Subcutaneous adipose tissue (tissue), 4 donors: Measurements from ENCODE around the gene PRR19. TPM values are rescaled to one million over a fixed set of nuclear protein-coding genes. Genes with fewer than 3 reads are reported as not detected.

Experiments
- CTCF ChIP-seq: fragments of 450-650 bp; IDR thresholded peaks from one replicate; pipeline ENCODE4 v1.5.1; 2016; ENCODE audit warnings: low read depth, mild to moderate bottlenecking, control low read depth, antibody characterized with exemption, moderate library complexity
- total RNA-seq, 4 donors: library from RNA; depleted of rRNA; stranded (reverse); fragments of >200 nt; gene quantifications; one replicate each; pipeline ENCODE4 v1.1.0, GENCODE V29; 2016

PRR19 gene
- total RNA-seq, 4 donors from 2014 or later: 0.75 TPM; not detected in 3

GRCh38 chr19:42292042-42292960 is 9.6 kb upstream of the PRR19 start:
- no peak for TF ChIP-seq CTCF

- no peak for TF ChIP-seq CTCF
These were observed 9.0 kb upstream of the PRR19 start for GRCh38 chr19:42292963-42293362.

- TF ChIP-seq CTCF: no peak
These were observed 8.4 kb upstream of the PRR19 start for GRCh38 chr19:42293540-42293939.

GRCh38 chr19:42293948-42294347 is 8.0 kb upstream of the PRR19 start:
- TF ChIP-seq CTCF: no peak

GRCh38 chr19:42294471-42295137 is 7.3 kb upstream of the PRR19 start:
- TF ChIP-seq CTCF: no peak

- no peak for TF ChIP-seq CTCF
These were observed 6.6 kb upstream of the PRR19 start for GRCh38 chr19:42295342-42295741.

- no peak for TF ChIP-seq CTCF
These were observed 6.0 kb upstream of the PRR19 start for GRCh38 chr19:42295831-42296525.
